Esophagus squamous epithelium (tissue), 5 donors: ENCODE measurements around the gene FNIP2. TPM values are rescaled to one million over a fixed set of nuclear protein-coding genes. Genes with fewer than 3 reads are reported as not detected.

Experiments used
- DNase-seq: peaks from one replicate; lab custom pipeline; 2025; lab: John Stamatoyannopoulos, UW
- H3K27ac ChIP-seq, 4 donors: fragments of 200-600 bp; sonication (generic); one replicate each; pipeline ENCODE4 v1.5.1; 2016 to 2019; ENCODE audit warnings: mild to moderate bottlenecking in 1 of 4
- H3K27me3 ChIP-seq, 4 donors: fragments of 200-600 bp; sonication (generic); 1 replicate in 3 of 4; 2 replicates in 1 of 4; pipeline versions ENCODE4 v1.5.1 to v1.6.0; 2017 to 2021; ENCODE audit warnings: antibody characterized with exemption in 1 of 4
- H3K36me3 ChIP-seq, 3 donors: fragments of 200-600 bp; sonication (generic); one replicate each; pipeline ENCODE4 v1.5.1; 2016 to 2019
- H3K4me1 ChIP-seq, 3 donors: fragments of 200-600 bp; sonication (generic); one replicate each; pipeline ENCODE4 v1.5.1; 2017 to 2019
- H3K4me3 ChIP-seq, 4 donors: fragments of 200-600 bp; sonication (generic); 1 replicate in 3 of 4; 2 replicates in 1 of 4; pipeline ENCODE4 v1.5.1; 2016 to 2019; ENCODE audit warnings: mild to moderate bottlenecking in 2 of 4, moderate library complexity in 1 of 4
- H3K9me3 ChIP-seq, 3 donors: fragments of 200-600 bp; sonication (generic); one replicate each; pipeline ENCODE4 v1.5.1; 2016 to 2019
- CTCF ChIP-seq, 6 experiments: fragments of 450-650 bp in 4 of 6; fragments of 200-600 bp in 2 of 6; sonication (generic) in 2 of 6; IDR thresholded peaks; one replicate each; pipeline ENCODE4 v1.5.1; 2016 to 2019; ENCODE audit warnings: antibody characterized with exemption in 6 of 6, mild to moderate bottlenecking in 4 of 6, moderate library complexity in 4 of 6
- POLR2A ChIP-seq, 4 donors: fragments of 450-650 bp; IDR thresholded peaks; one replicate each; pipeline ENCODE4 v1.6.1; 2017; ENCODE audit warnings: antibody characterized with exemption in 4 of 4, mild to moderate bottlenecking in 4 of 4, moderate library complexity in 3 of 4
- WGBS, 2 donors: methylation state at CpG; one replicate each; pipeline ENCODE4 v1.1.5; 2018; 5-methylcytosine and 5-hydroxymethylcytosine counted together
- intact Hi-C: fragments of 100-400 bp; cut with DNase I; formaldehyde crosslinking; loops from one replicate; pipeline ENCODE4 v1.15.0; 2022
- total RNA-seq, 4 donors: library from RNA; depleted of rRNA; stranded (reverse); fragments of >200 nt; gene quantifications; one replicate each; pipeline ENCODE4 v1.1.0, GENCODE V29; 2016
- donor health status: DM: yes; HTN: yes; CAD: no.

Gene FNIP2
- total RNA-seq, 4 donors from 2014 or later, result 6.0 to 28.8 (median 12.4) TPM

DNA sequence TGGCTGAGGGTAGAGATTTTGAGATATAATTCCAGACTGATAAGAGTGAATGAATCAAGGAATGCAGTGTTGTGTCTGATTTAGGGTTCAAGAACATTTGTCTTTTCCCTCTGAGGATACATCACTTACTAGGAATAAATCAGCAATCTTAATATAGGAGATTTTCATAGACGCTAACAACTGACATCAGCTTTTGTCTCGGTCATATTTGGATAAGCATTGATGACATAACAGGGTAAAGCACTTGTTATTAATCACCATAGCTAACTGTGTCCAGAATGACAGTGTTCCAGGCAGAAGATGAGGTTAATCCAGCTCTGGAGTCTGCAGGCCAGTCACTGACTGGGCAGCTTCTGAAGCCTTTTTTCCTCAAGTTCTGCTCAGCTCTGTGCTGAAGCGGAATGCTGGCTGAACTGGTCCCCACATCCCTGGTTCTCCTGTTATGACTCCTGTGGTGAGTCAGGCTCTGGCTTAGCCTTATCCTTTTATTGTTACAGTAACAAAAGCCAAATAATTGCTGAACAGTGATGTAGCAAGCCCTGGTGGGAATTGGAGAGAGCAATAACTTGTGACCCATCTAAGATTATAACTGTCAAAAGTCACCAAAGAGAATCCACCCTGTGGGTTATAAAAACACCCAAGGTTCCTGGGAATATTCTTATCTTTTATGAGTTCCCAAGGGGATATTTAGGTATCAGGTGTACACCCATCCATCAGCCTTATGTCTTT lies 41.8 kb downstream of the FNIP2 start:
- H3K27me3 ChIP-seq, result no peaks in the 10 kb centered on the region
- no peak for DNase-seq
- no peaks in the 10 kb centered on the region for H3K9me3 ChIP-seq
- peak overlapping the region; percentile 21 to 88 (median 76) for H3K27ac ChIP-seq
- H3K36me3 ChIP-seq, result no peaks in the 10 kb centered on the region
- intact Hi-C loops, result no loop called here
- TF ChIP-seq CTCF (IDR thresholded peaks at IDR 0.05) (no peak), POLR2A (IDR thresholded peaks at IDR 0.05) (peak in 1 of 4 donors; percentile 4)
- WGBS, 2 donors, result 19 to 40% methylated on average over 3 of the region's 3 CpGs
- H3K4me1 ChIP-seq, result peaks cover 0 to 67% (median 35%) of the 10 kb centered on the region in 3 donors
- peak overlapping the region in 1 of 4 donors; percentile 15 for H3K4me3 ChIP-seq

DNA sequence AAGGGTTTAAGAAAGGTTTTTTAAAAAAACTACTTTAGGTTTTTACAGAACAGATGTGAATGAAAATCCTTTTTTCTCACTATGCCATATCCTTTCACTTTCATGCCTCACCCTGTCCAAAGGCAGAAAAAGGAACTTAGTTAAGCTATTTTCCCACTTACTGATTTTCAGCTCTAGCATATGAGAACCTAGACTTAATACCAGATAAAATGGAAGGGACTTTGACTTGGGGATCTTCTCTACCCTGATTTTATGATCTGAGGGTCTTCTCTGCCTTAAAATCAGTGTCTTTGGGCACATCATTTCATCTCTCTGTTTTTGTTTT lies 42.4 kb downstream of the FNIP2 start:
- peaks cover 0 to 62% (median 34%) of the 10 kb centered on the region in 3 donors for H3K4me1 ChIP-seq
- intact Hi-C loops, result no loop called here

DNA sequence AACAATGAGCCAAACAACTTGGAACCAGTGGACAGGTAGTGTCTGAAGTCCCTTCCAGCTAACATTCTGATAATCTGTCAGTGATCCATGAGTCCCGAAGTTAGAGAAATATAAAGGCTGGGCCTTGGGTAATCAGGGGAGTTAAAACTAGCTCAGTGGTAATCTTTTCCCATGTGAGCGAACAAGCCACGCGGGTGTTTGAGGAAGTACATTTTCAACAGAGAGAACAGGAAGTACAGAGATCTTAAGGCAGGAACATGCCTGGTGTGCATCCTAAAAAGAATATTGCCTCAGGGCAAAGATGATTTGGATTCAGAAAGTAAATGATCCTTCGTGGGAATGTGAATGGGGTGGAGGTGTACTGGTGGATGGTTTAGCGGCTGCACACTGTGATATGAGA lies 42.9 kb downstream of the FNIP2 start:
- no peaks in the 10 kb centered on the region for H3K27me3 ChIP-seq
- WGBS, 2 donors, result 27 to 45% methylated on average over 6 of the region's 6 CpGs
- peak overlapping the region; percentile 21 to 88 (median 76) for H3K27ac ChIP-seq
- H3K4me1 ChIP-seq, result peaks cover 0 to 56% (median 29%) of the 10 kb centered on the region in 3 donors
- H3K9me3 ChIP-seq, result no peaks in the 10 kb centered on the region
- TF ChIP-seq CTCF (IDR thresholded peaks at IDR 0.05) (peak in 2 of 6 experiments; percentile 8 to 24), POLR2A (IDR thresholded peaks at IDR 0.05) (peak in 1 of 4 donors; percentile 19)
- H3K4me3 ChIP-seq, result no peak overlapping the region
- intact Hi-C loops, result no loop called here
- DNase-seq, result no peak
- H3K36me3 ChIP-seq, result no peaks in the 10 kb centered on the region

More for the DNA sequence above, 42.4 kb downstream of the FNIP2 start:
- no peak for DNase-seq
- no peak for TF ChIP-seq POLR2A (IDR thresholded peaks at IDR 0.05)
- TF ChIP-seq CTCF (IDR thresholded peaks at IDR 0.05), result no peak
- Histone ChIP-seq H3K27me3 (no peaks in the 10 kb centered on the region), H3K27ac (peak overlapping the region; percentile 21 to 88 (median 76)), H3K36me3 (no peaks in the 10 kb centered on the region), H3K9me3 (no peaks in the 10 kb centered on the region), H3K4me3 (no peak overlapping the region)

DNA sequence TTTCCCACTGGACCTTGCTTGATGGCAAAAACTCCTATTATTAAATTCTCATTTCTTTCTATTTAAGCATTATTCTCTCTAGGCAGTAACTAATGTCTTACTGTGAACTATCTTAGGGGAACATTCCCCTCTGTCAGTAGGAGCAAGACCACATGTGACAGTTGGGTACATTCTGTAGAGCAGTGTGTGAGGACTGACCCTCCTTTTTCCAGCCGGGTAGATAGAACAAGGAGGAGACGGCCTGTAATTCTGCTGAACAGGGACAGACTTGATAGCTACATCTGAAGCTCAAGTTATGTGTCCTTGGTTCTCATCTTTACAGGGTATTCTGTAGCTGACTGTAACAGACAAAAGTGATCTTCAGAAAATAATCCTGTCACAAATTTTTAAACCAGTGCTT lies 43.3 kb downstream of the FNIP2 start:
- Histone ChIP-seq H3K4me3 (no peak overlapping the region), H3K27ac (peak overlapping the region; percentile 21 to 88 (median 76)), H3K4me1 (peaks cover 0 to 52% (median 27%) of the 10 kb centered on the region in 3 donors), H3K9me3 (no peaks in the 10 kb centered on the region), H3K36me3 (no peaks in the 10 kb centered on the region), H3K27me3 (no peaks in the 10 kb centered on the region)
- 61 to 97% methylated on average over 2 of the region's 2 CpGs for WGBS, 2 donors
- no peak for TF ChIP-seq CTCF (IDR thresholded peaks at IDR 0.05)
- no peak for TF ChIP-seq POLR2A (IDR thresholded peaks at IDR 0.05)
- DNase-seq, result no peak
- intact Hi-C loops, result no loop called here

GRCh38 chr4:158812543-158812942 lies 43.7 kb downstream of the FNIP2 start:
- peaks cover 0 to 50% (median 27%) of the 10 kb centered on the region in 3 donors for H3K4me1 ChIP-seq

More at GRCh38 chr4:158812543-158812942, 43.7 kb downstream of the FNIP2 start:
- peak overlapping the region in 1 of 4 donors; percentile 75 for H3K27ac ChIP-seq
- TF ChIP-seq CTCF (IDR thresholded peaks at IDR 0.05), result no peak
- no peak for TF ChIP-seq POLR2A (IDR thresholded peaks at IDR 0.05)
- DNase-seq, result no peak
- H3K36me3 ChIP-seq, result no peaks in the 10 kb centered on the region
- H3K27me3 ChIP-seq, result no peaks in the 10 kb centered on the region
- intact Hi-C loops, result no loop called here
- H3K4me3 ChIP-seq, result no peak overlapping the region
- no peaks in the 10 kb centered on the region for H3K9me3 ChIP-seq
